Measurements from ENCODE around the gene ADPRS.

DNA sequence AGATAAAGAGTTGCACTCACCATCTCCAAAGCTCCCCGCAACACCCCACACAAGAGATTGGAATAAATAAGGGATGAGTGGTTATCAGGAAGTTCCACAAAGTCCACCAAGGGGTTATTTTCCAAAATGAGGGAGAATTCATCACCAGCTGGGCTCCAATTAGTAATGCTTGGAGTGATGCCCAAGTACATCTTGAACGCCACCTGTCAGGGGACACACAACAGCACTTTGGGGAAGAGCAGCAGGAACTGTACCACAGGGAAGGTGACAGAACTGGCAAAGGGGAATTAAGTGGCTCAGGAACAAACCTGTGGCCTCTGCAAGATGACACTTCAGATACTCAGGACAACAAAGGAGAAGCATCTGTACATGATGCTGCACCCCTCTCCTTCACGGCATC is 49.1 kb downstream of the ADPRS start:
- no peak for TF ChIP-seq POLR2A (IDR thresholded peaks at IDR 0.05)
- TF ChIP-seq, protein P1, sequence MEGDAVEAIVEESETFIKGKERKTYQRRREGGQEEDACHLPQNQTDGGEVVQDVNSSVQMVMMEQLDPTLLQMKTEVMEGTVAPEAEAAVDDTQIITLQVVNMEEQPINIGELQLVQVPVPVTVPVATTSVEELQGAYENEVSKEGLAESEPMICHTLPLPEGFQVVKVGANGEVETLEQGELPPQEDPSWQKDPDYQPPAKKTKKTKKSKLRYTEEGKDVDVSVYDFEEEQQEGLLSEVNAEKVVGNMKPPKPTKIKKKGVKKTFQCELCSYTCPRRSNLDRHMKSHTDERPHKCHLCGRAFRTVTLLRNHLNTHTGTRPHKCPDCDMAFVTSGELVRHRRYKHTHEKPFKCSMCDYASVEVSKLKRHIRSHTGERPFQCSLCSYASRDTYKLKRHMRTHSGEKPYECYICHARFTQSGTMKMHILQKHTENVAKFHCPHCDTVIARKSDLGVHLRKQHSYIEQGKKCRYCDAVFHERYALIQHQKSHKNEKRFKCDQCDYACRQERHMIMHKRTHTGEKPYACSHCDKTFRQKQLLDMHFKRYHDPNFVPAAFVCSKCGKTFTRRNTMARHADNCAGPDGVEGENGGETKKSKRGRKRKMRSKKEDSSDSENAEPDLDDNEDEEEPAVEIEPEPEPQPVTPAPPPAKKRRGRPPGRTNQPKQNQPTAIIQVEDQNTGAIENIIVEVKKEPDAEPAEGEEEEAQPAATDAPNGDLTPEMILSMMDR (IDR thresholded peaks at IDR 0.05): no peak
